WTC11 (cell line): ENCODE measurements around the gene TMEM135. TPM values are rescaled to one million over a fixed set of nuclear protein-coding genes. Genes with fewer than 3 reads are reported as not detected.
"Not testable (repeated sequence)": the region's sequence is repeated elsewhere in the genome, so short reads cannot be mapped to it uniquely, and the experiment has no call there.

Experiments
- ATAC-seq: fragments of 200-7000 bp; cut with Tn5 transposase; 2 replicates; pipeline ENCODE4 v1.10.0; 2021; ENCODE audit warnings: mild to moderate bottlenecking, moderate library complexity
- CTCF ChIA-PET: fragments of 300-600 bp; sonication (Branson Sonifier 250); formaldehyde crosslinking; loops from one replicate; lab custom pipeline; 2021; ENCODE audit warnings: antibody characterized with exemption; lab: Charles Lee
- POLR2A ChIA-PET: fragments of 350-600 bp; sonication (Branson Sonifier 250); formaldehyde crosslinking; loops from one replicate; lab custom pipeline; 2021; ENCODE audit warnings: antibody characterized with exemption; lab: Charles Lee
- DNase-seq: peaks from one replicate; pipeline ENCODE4 v3.0.0; 2021; ENCODE audit warnings: low spot score
- H3K27ac Mint-ChIP-seq: 2 replicates; pipeline ENCODE4 v1.8.0; 2021; ENCODE audit warnings: mixed read lengths
- H3K27me3 Mint-ChIP-seq: 2 replicates; pipeline ENCODE4 v1.8.0; 2021; ENCODE audit warnings: low read depth, mild to moderate bottlenecking, moderate library complexity, mixed read lengths
- H3K36me3 Mint-ChIP-seq: 2 replicates; pipeline ENCODE4 v1.8.0; 2021; ENCODE audit warnings: mixed read lengths
- H3K4me1 Mint-ChIP-seq: 2 replicates; pipeline ENCODE4 v1.8.0; 2022; ENCODE audit warnings: mixed read lengths
- H3K4me3 Mint-ChIP-seq: 2 replicates; pipeline ENCODE4 v1.8.0; 2021; ENCODE audit warnings: mild to moderate bottlenecking, moderate library complexity, mixed read lengths
- H3K9me3 Mint-ChIP-seq: 2 replicates; pipeline ENCODE4 v1.8.0; 2021; ENCODE audit warnings: mixed read lengths
- CREM ChIP-seq: sonication (generic); formaldehyde crosslinking; IDR thresholded peaks from 2 replicates; pipeline ENCODE4 v1.8.1; 2022; ENCODE audit warnings: mild to moderate bottlenecking, missing genetic modification reagents, moderate library complexity
- FOXJ3 ChIP-seq: sonication (generic); formaldehyde crosslinking; IDR thresholded peaks from 2 replicates; pipeline ENCODE4 v1.9.0; 2021; ENCODE audit warnings: missing genetic modification reagents, mild to moderate bottlenecking, borderline replicate concordance
- FOXK1 ChIP-seq: sonication (generic); formaldehyde crosslinking; IDR thresholded peaks from 2 replicates; pipeline ENCODE4 v1.8.0; 2022; ENCODE audit warnings: mild to moderate bottlenecking, moderate library complexity, missing genetic modification reagents
- KAT7 ChIP-seq: sonication (generic); formaldehyde crosslinking; IDR thresholded peaks from 2 replicates; pipeline ENCODE4 v1.8.1; 2023; ENCODE audit warnings: missing genetic modification reagents, mild to moderate bottlenecking, borderline replicate concordance
- NR3C1 ChIP-seq: sonication (generic); formaldehyde crosslinking; conservative IDR thresholded peaks from 2 replicates; pipeline ENCODE4 v1.8.1; 2023; ENCODE audit warnings: low read depth, mild to moderate bottlenecking, missing genetic modification reagents
- SOX15 ChIP-seq: fragments of 250-450 bp; sonication (Bioruptor Pico); IDR thresholded peaks from 2 replicates; pipeline ENCODE4 v1.9.0; 2021; ENCODE audit warnings: mild to moderate bottlenecking
- STAT6 ChIP-seq: sonication (generic); formaldehyde crosslinking; conservative IDR thresholded peaks from 2 replicates; pipeline ENCODE4 v1.8.1; 2023; ENCODE audit warnings: mild to moderate bottlenecking, low read depth, missing genetic modification reagents, moderate library complexity
- TP53 ChIP-seq: sonication (generic); formaldehyde crosslinking; IDR thresholded peaks from 2 replicates; pipeline ENCODE4 v1.8.1; 2023; ENCODE audit warnings: mild to moderate bottlenecking, missing genetic modification reagents
- ZBTB21 ChIP-seq: sonication (generic); formaldehyde crosslinking; IDR thresholded peaks from 2 replicates; pipeline ENCODE4 v1.8.1; 2023; ENCODE audit warnings: mild to moderate bottlenecking, missing genetic modification reagents, borderline replicate concordance
- ZNF263 ChIP-seq: sonication (generic); formaldehyde crosslinking; IDR thresholded peaks from 2 replicates; pipeline ENCODE4 v1.8.1; 2022; ENCODE audit warnings: low read depth, mild to moderate bottlenecking, moderate library complexity, missing genetic modification reagents
- ZNF317 ChIP-seq: sonication (generic); formaldehyde crosslinking; IDR thresholded peaks from 2 replicates; pipeline ENCODE4 v1.8.1; 2023; ENCODE audit warnings: low read depth, mild to moderate bottlenecking, moderate library complexity, missing genetic modification reagents, borderline replicate concordance
- ZNF425 ChIP-seq: fragments of 250-450 bp; sonication (Bioruptor Pico); conservative IDR thresholded peaks from 2 replicates; pipeline ENCODE4 v1.9.0; 2021; ENCODE audit warnings: mild to moderate bottlenecking
- ZNF671 ChIP-seq: fragments of 250-450 bp; sonication (Bioruptor Pico); IDR thresholded peaks from 2 replicates; pipeline ENCODE4 v1.8.0; 2021; ENCODE audit warnings: mild to moderate bottlenecking
- total RNA-seq: library from RNA; stranded (reverse); gene quantifications from 3 replicates; pipeline ENCODE4 v1.2.3, GENCODE V29; 2021
- TF ChIP-seq, protein P1 (sequence below): sonication (generic); formaldehyde crosslinking; IDR thresholded peaks from 2 replicates; pipeline ENCODE4 v1.8.0; 2022; ENCODE audit warnings: mild to moderate bottlenecking, missing genetic modification reagents
- TF ChIP-seq, protein P2 (sequence below): fragments of 250-450 bp; sonication (Bioruptor Pico); IDR thresholded peaks from 2 replicates; pipeline ENCODE4 v1.9.0; 2021; ENCODE audit warnings: mild to moderate bottlenecking
- TF ChIP-seq, protein P3 (sequence below): sonication (generic); formaldehyde crosslinking; IDR thresholded peaks from 2 replicates; pipeline ENCODE4 v1.8.1; 2022; ENCODE audit warnings: low read depth, mild to moderate bottlenecking, moderate library complexity, missing genetic modification reagents, borderline replicate concordance

The TMEM135 gene
- total RNA-seq, 1 experiment from 2014 or later, result 35.8 TPM

DNA sequence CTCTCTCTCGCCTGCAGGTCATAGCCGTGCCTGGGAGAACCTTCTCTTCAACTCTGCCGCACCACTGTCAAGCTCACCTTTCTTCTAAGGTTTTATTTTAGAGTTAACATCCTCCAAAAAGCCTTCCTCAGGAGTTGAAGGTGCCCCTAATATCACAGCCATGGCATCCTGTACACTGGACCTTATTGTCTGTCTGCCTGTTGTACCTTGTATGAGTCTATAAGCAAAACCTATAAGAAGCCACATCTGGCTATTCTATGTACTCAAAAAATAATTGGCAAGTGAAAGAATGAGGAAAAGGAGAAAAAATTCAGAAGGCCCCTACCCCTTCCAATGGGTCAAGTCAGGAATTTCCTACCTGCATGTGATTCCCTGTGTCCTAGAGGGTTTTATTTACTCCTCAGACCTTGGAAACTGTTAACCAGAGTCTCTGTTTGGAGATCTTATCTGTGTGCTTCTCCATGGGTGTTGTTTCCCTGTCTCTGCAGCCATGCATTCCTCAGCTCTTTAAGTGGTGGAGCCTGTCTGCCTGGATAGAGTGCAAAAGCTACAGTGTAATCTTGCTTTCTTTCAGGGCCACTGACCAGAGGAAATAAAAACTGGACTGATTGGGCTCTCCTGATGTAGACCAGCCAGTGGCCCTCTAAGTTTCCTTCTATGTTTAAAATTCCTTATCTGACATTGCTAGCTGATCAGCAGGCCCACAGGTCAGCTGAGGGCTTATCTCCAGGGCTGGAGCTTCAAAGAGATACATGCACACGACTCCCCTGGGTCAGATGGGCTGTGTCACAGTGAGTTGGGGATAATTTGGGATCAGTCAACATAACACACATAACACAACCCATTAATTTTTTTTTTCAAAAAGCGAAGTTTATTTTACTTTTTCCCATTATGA is 37.6 kb upstream of the TMEM135 start (continued):
- TF ChIP-seq STAT6 (CRISPR knock-in tag), result no peak
- no peak for TF ChIP-seq ZNF671 (CRISPR knock-in tag)
- TF ChIP-seq FOXK1 (CRISPR knock-in tag), result no peak
- TF ChIP-seq SOX15 (CRISPR knock-in tag), result no peak
- no peak for TF ChIP-seq ZNF317 (CRISPR knock-in tag)
- no peak for TF ChIP-seq ZNF263 (CRISPR knock-in tag)
- TF ChIP-seq TP53 (CRISPR knock-in tag), result no peak

GRCh38 chr11:87002918-87003317 is 34.8 kb upstream of the TMEM135 start:
- Mint-ChIP-seq H3K27ac (no peak overlapping the region), H3K27me3 (no peaks in the 10 kb centered on the region)
- DNase-seq, result no peak
- no peak for TF ChIP-seq NR3C1 (CRISPR knock-in tag)
- TF ChIP-seq FOXJ3 (CRISPR knock-in tag), result no peak
- TF ChIP-seq, protein P1, sequence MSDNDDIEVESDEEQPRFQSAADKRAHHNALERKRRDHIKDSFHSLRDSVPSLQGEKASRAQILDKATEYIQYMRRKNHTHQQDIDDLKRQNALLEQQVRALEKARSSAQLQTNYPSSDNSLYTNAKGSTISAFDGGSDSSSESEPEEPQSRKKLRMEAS (CRISPR knock-in tag), result no peak
- no peak for TF ChIP-seq KAT7
- TF ChIP-seq ZBTB21, result no peak
- TF ChIP-seq CREM (CRISPR knock-in tag), result no peak
- TF ChIP-seq, protein P2, sequence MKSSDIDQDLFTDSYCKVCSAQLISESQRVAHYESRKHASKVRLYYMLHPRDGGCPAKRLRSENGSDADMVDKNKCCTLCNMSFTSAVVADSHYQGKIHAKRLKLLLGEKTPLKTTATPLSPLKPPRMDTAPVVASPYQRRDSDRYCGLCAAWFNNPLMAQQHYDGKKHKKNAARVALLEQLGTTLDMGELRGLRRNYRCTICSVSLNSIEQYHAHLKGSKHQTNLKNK, result no peak
- TF ChIP-seq ZNF425 (CRISPR knock-in tag), result no peak
- TF ChIP-seq, protein P3, sequence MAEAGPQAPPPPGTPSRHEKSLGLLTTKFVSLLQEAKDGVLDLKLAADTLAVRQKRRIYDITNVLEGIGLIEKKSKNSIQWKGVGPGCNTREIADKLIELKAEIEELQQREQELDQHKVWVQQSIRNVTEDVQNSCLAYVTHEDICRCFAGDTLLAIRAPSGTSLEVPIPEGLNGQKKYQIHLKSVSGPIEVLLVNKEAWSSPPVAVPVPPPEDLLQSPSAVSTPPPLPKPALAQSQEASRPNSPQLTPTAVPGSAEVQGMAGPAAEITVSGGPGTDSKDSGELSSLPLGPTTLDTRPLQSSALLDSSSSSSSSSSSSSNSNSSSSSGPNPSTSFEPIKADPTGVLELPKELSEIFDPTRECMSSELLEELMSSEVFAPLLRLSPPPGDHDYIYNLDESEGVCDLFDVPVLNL (CRISPR knock-in tag), result no peak
- TF ChIP-seq ZNF263 (CRISPR knock-in tag), result no peak
- TF ChIP-seq, all 79 proteins: peak for 0
- Mint-ChIP-seq H3K36me3 (no peaks in the 10 kb centered on the region), H3K4me3 (no peak overlapping the region), H3K9me3 (no peaks in the 10 kb centered on the region), H3K4me1 (peaks cover 17% of the 10 kb centered on the region)
- no peak for ATAC-seq
- POLR2A ChIA-PET, result no interaction called here
- CTCF ChIA-PET, result no interaction called here

GRCh38 chr11:87004281-87004680 is 33.5 kb upstream of the TMEM135 start:
- peaks cover 12% of the 10 kb centered on the region for H3K4me1 Mint-ChIP-seq
- not testable (repeated sequence) for DNase-seq, H3K36me3 Mint-ChIP-seq, H3K27me3 Mint-ChIP-seq, ATAC-seq, H3K4me3 Mint-ChIP-seq, H3K9me3 Mint-ChIP-seq, H3K27ac Mint-ChIP-seq
- POLR2A ChIA-PET, result interaction anchor here (0.6 kb wide), 1 partner anchor 110 kb away, joined by 3 read pairs; no protein-coding TSS in a partner anchor
- CTCF ChIA-PET, result interaction anchor here (1.1 kb wide), 1 partner anchor 33 kb away, joined by 3 read pairs; no protein-coding TSS in a partner anchor
